ENCODE data around the gene PROX1.
A peak's percentile ranks its signal among the peaks of the same experiment; 100 is the strongest.

Gene PROX1

GRCh38 chr1:213982289-213982671, 5.5 kb upstream of the PROX1 start:
- DNase-seq = peak; percentile 46

DNA sequence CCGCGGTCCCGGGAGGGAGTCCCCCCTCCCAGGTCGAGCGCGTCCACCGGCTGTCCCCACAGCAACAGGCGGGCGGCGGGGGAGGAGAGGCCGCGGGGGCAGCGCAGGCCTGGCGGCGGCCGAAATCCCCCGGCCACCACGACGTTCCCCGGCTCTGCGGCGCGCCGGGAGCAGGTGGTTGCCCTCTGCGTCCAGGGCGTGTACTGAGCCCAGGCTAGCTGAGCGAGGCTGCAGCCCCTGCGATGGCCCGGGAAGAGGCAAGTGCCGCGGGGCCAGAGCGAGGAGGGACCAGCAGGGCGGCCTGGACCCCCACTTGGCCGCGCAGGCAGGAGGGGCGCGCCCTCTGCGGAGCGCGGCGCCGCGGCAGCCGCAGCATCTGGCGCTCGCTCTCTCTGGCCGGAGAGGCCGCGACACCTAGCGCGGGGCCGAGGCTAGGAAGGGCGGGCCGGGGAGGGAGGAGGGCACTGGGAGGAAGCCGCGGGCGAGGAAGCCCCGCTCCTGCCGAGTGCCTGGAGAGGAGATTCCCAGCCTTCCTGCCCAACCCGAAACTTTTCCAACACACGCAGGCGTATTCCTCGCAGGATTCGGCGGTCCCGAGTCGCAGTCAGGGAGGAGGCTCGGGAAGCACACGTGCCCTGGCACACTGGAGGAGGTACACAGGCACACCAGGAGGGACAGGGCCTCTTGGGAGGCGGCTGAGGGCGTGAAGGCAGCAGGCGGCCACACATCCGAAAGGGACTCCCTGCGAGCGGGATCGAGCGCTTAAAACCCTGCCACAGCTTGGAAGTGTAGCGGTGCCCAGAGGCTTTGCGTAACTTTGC, 4.9 kb upstream of the PROX1 start:
- peak; percentile 57 for DNase-seq

- DNase-seq = peak; percentile 74
These were observed 4.0 kb upstream of the PROX1 start for GRCh38 chr1:213983493-213984386.

DNA sequence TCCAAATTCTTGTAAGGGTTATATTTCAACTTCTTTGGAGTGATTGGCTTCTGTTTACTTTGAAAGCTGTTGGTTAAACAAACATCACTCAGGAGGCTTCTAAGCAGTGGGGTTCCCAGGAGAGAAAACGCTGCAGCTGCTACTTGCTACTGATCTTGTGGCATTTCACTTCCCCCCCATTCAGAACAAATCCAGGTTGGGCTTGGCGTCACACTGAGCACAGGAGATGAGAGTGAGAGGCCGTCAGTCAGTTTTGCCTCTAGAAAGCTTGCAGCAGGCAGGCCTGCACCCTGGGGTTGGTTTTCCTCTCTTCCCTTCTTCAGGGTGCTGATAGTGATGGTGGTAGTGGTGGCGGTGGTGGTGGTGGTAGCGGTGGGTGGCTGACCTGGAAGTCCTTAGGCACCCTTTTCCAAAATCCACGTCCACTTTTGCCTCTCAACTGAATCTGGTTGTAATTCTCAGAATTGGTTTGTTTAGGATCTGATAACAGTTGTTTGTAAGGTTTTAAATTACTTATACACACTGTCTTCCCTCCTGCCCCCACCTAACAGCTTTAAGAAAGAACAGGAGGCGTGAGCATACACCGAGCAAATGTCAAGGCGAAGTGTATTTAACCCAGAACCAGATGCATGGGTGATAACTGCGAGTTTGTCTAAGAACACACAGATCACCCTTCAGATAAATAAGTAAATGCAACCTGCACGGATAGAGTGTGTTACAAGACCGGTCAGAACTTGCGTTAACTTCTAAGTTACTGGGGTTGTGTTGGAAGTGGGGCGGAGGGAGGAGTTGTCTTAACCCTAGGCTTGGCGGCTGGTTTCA, 3.2 kb upstream of the PROX1 start:
- DNase-seq = peak; percentile 90

GRCh38 chr1:213985209-213986019, 2.4 kb upstream of the PROX1 start:
- peak; percentile 67 for DNase-seq

DNA sequence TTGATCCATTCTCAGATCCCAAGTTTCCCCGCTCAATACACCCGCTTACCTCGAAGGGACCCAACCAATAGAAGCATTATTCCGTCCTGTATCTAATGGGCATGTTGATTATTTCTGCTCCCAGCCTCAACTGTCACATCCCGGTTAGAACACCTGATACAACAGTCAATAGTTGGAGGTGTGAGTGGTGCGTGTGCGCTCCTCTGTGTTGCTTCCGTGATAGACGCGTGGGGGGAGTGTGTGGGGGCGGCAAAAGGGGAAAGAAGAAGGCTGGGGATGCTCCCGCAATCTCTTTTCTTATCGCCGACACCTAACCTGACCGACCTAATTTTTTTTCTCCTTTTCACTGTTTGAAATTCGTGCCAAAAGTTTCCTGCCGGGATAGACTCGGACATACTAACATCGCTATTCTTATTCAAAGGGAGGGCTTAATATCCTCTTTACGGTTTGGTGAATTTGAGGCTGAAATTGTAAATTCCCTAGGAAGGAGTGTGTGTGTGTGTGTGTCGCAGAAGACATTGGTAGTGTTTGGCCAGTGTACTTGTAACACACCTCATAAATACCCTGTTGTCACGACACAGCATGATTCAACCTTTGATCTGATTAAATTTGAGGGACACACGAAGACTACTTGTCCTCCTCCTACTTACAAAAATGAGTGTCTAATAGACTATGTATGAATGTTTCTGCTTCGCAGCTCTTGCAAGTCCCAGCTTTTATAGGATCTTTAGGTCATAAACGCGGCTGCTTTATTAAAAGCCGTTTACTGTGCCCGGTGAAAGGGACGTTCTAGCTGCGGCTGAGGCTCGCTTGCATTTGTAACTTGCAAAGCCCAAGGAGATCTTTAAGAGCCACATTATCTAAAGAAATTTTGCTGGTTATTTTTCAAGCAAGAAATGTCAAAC, 1.5 kb upstream of the PROX1 start:
- peak; percentile 67 for DNase-seq

DNA sequence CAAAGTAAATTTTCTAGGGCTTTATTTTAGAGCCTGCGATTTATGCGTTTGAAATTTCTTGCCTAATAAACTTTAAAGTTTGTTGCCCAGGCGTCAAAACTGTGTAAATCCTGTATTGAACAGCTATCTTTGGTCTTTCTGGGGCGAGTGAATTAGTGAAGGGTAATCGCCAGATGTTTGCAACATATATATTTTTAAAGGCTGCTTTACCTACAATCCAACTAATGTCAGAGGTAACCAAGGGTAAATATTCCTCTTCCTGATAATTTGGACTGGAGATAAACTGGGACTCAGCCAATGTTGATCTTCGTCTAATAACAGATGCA, 885 bp upstream of the PROX1 start:
- DNase-seq = no peak

DNA sequence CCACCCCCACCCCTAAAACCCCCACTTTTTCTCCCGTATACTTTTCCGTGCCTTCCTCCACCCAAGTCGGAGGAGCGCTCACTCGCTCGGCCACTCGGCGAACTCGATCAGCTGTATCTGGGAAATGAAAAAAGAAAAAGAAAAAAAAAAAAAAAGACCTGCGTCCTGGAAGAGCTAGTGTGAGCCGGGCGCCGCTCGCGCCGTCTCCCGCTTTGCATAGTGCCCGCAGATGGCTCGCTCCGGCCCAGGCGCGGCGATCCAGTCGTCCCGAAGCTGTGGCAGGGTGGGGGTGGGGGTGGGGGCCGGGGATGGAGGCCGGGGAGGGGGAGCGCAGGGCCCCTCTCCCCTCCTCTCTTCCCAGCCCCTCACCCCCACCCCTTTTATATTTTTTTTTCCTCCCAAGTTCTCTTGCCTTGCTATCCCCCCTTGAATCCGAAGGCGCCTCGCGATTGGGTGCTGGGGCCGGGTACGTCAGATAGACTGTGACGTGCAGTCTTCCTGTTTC, 299 bp upstream of the PROX1 start:
- DNase-seq = no peak

- DNase-seq = peak; percentile 62
These were observed 781 bp downstream of the PROX1 start for GRCh38 chr1:213988507-213989001.

- peak; percentile 70 for DNase-seq
These were observed 1.5 kb downstream of the PROX1 start for GRCh38 chr1:213989002-213989855.

- peak; percentile 69 for DNase-seq
These were observed 6.2 kb downstream of the PROX1 start for GRCh38 chr1:213993929-213994328.

- no peak for DNase-seq
These were observed 7.1 kb downstream of the PROX1 start for GRCh38 chr1:213994888-213995287.

DNA sequence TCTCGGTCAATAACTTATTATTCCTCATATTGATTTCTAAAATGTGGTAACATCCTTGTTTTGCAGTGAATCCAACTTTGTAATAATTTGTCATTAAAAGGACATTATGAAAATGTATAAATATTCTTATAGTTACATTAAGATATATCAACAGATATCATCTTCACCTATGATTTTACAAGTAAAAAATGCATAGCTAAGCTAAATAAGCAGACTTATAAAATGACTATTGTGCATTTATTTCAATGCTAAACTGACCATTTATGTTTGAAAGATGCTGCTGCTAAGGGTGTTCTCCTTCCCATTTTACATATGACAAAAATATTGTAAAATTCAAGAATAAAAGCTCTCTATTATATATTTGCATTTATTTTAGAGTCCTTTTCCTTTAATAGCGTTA, 7.8 kb downstream of the PROX1 start:
- DNase-seq = no peak

- no peak for DNase-seq
These were observed 8.7 kb downstream of the PROX1 start for GRCh38 chr1:213996320-213997037.

DNA sequence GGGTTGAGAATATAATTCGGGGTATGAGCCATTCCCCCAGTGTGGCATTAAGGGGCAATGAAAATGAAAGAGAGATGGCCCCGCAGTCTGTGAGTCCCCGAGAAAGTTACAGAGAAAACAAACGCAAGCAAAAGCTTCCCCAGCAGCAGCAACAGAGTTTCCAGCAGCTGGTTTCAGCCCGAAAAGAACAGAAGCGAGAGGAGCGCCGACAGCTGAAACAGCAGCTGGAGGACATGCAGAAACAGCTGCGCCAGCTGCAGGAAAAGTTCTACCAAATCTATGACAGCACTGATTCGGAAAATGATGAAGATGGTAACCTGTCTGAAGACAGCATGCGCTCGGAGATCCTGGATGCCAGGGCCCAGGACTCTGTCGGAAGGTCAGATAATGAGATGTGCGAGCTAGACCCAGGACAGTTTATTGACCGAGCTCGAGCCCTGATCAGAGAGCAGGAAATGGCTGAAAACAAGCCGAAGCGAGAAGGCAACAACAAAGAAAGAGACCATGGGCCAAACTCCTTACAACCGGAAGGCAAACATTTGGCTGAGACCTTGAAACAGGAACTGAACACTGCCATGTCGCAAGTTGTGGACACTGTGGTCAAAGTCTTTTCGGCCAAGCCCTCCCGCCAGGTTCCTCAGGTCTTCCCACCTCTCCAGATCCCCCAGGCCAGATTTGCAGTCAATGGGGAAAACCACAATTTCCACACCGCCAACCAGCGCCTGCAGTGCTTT, 9.4 kb downstream of the PROX1 start:
- DNase-seq = no peak

DNA sequence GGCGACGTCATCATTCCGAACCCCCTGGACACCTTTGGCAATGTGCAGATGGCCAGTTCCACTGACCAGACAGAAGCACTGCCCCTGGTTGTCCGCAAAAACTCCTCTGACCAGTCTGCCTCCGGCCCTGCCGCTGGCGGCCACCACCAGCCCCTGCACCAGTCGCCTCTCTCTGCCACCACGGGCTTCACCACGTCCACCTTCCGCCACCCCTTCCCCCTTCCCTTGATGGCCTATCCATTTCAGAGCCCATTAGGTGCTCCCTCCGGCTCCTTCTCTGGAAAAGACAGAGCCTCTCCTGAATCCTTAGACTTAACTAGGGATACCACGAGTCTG, 10.0 kb downstream of the PROX1 start:
- no peak for DNase-seq

DNA sequence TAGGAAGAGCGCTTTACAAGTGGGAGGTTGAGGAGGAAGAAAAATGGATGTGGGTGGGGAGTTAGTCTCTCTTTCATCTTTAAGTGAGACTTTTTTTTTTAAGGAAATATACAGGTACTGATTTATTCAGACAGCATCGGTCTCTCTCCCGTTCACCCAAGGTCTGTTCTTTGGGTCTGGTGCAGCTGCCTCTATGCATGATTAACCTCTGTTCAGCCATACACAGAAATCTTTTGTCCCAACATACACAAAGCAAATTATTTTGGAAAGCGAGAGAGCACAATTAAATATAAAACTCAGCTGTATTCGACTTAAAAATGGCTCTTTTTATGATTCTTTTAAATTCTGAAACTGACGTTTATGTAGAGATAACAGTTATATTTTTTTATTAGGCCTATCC, 11.0 kb downstream of the PROX1 start:
- DNase-seq = no peak

DNA sequence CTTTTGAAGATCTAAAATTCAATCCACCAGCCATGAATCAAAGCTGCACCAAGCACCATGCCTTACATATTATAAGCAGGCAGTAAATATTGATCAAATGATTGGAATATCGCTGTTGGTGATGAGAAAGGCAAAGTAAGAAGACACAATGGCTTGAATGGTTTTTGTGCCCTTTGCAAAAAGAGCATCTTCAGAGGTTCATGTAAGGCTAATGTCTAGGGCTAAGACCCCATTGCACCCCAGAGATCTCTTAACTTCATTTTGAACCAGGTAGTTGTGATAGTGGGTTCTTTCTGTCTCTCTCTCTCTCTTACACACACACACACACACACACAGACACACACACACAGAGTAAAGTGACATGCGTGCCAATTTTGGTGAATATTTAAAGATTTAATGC, 12.0 kb downstream of the PROX1 start:
- DNase-seq = no peak

DNA sequence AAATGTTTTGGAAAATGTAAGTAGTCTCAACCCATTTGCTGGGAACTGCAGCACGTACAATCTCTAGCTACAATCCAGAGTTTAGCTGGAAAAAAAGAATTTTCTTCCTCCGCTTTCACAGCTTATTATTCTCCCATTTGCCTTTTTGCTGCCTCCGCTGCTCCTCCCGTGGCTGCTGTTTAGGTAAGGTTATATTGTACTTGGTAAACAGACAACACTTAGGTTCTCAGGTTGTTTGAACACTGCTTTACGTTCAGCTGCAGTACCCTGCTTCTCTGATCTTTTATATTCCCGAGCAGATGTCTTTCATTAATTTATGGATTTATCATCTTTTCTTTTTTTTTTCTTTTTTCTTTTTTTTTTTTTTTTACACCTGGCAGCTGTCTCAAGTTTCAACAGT, 14.3 kb downstream of the PROX1 start:
- DNase-seq = peak; percentile 87
